Brain microvascular endothelial cell (primary cell): ENCODE data around the gene MEST.

Source experiments
- DNase-seq: peaks from one replicate; pipeline ENCODE4 v3.0.0-alpha.2; 2020
- H3K27ac ChIP-seq: fragments of 250-450 bp; sonication (Bioruptor Pico); 2 replicates; pipeline ENCODE4 v1.5.1; 2020; ENCODE audit warnings: mild to moderate bottlenecking, moderate library complexity
- H3K27me3 ChIP-seq: fragments of 250-450 bp; sonication (Bioruptor Pico); replicated peaks from 2 replicates; pipeline ENCODE4 v1.5.1; 2020; ENCODE audit warnings: mild to moderate bottlenecking
- H3K36me3 ChIP-seq: fragments of 250-450 bp; sonication (Bioruptor Pico); replicated peaks from 2 replicates; pipeline ENCODE4 v1.5.1; 2020; ENCODE audit warnings: mild to moderate bottlenecking
- H3K4me3 ChIP-seq: 2 replicates; pipeline ENCODE4 v1.5.1; 2011; ENCODE audit warnings: low read depth, mild to moderate bottlenecking, control low read depth, low read length, moderate library complexity
- CTCF ChIP-seq: IDR thresholded peaks from 2 replicates; pipeline ENCODE4 v1.5.1; 2011; ENCODE audit warnings: low read depth, mild to moderate bottlenecking, moderate library complexity, low read length, control low read depth, inconsistent platforms; ENCODE audit errors: missing control alignments
- in situ Hi-C: cut with HindIII; loops from 2 replicates; pipeline ENCODE4 v1.10.0; 2017; ENCODE audit warnings: low sequenced_read_pairs, low pct_ligation_motif_present

MEST gene

GRCh38 chr7:130479716-130480400 is 12.0 kb upstream of the MEST start:
- Histone ChIP-seq H3K27me3 (no peaks in the 10 kb centered on the region), H3K4me3 (no peak overlapping the region), H3K27ac (no peak overlapping the region), H3K36me3 (no peaks in the 10 kb centered on the region)
- in situ Hi-C loops: no loop called here
- DNase-seq: no peak
- TF ChIP-seq CTCF: no peak

- TF ChIP-seq CTCF: no peak
- DNase-seq: no peak
- no peak overlapping the region for H3K27ac ChIP-seq
- in situ Hi-C loops: no loop called here
- H3K36me3 ChIP-seq: no peaks in the 10 kb centered on the region
- H3K4me3 ChIP-seq: no peak overlapping the region
- no peaks in the 10 kb centered on the region for H3K27me3 ChIP-seq
These were observed 10.0 kb upstream of the MEST start for GRCh38 chr7:130481898-130482297.

DNA sequence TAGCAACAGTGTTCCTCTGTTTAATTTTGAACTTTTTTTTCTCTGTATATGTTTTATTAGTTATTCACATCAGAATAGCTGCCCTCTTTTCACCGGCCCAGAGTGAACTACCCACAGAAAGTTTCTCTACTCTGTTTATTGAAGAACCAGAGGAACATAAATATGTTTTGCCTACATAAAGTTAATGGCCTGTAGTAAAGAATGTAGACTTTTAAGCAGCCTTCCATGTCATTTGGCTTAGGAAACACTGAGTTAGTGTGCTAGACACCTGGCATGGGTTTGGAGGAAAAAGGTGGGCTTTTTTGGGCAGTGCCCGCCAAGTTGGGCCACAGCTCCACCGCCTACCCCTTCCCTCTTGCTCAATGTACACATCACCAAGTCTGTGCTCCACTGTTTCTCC is 8.9 kb upstream of the MEST start:
- H3K27me3 ChIP-seq: no peaks in the 10 kb centered on the region
- TF ChIP-seq CTCF: no peak
- no peak overlapping the region for H3K27ac ChIP-seq
- in situ Hi-C loops: no loop called here
- no peak for DNase-seq
- no peak overlapping the region for H3K4me3 ChIP-seq
- H3K36me3 ChIP-seq: no peaks in the 10 kb centered on the region

GRCh38 chr7:130485734-130486113 is 6.2 kb upstream of the MEST start:
- H3K27me3 ChIP-seq: no peaks in the 10 kb centered on the region
- DNase-seq: no peak
- peak overlapping the region; percentile 47 for H3K4me3 ChIP-seq
- H3K36me3 ChIP-seq: no peaks in the 10 kb centered on the region
- H3K27ac ChIP-seq: no peak overlapping the region
- no peak for TF ChIP-seq CTCF
- in situ Hi-C loops: no loop called here

GRCh38 chr7:130486114-130486953 is 5.6 kb upstream of the MEST start:
- no peak for DNase-seq
- Histone ChIP-seq H3K27ac (no peak overlapping the region), H3K4me3 (peak overlapping the region; percentile 47), H3K27me3 (no peaks in the 10 kb centered on the region), H3K36me3 (no peaks in the 10 kb centered on the region)
- TF ChIP-seq CTCF: peak; percentile 87
- in situ Hi-C loops: no loop called here
